Right forelimb (tissue), 1 donor: ENCODE measurements around the gene HEXD.
"Not testable (repeated sequence)": the region's sequence is repeated elsewhere in the genome, so short reads cannot be mapped to it uniquely, and the experiment has no call there.

Source experiments
- DNase-seq: peaks from one replicate; pipeline ENCODE4 v3.0.0-alpha.2; 2018

HEXD gene

DNA sequence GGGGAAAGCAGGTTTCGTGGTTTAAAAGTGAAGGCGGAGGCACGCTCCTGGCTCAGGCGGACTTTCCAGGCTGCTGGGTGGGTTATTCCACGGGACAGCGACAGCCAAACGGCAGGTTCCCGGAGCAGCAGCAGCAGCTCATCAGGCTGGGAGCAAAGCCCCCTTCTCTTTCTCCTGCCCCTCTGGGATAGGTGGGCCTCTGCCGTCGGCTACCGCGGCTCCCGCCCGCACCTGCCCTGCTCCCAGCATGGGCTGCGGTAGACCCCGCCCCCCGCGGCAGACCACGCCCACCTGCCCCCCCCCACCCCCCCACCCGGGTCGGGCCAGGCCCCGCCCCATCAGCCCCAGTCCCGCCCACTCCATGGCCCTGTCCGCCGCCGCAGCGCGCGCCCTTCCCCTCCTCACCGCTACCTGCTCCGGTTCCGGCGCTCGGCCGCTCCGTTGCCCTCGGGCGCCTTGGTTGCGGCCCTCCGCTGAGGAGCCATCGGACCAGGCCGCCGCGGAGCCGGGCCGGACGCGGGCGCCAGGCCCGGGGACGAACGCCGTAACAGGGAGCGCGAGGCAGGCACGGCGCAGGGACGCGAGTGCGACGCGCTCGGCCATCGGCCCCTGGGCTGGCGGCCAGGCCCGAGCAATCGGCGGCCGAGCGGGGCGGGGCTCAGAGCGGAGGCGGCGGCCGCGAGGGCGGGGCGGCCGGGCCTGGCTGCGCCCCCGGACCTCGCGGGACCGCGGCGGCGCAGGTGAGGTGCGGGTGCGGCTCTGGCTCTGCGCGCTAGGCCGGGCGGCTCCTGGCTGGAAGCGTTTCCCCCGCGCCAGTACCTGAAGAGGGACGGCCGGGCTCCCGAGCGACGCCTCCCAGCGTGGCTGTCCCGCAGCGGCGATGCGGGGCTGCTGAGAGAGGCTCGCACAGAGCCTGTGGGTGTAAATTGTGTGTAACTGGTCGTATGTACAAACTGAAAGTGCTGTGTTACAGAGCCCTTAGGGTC is at the start of gene HEXD, which contains the start of gene OGFOD3:
HEXD (plus strand) TSS at position 347 of the 986 bp plus-strand sequence. CDS start 1,453 bp downstream, outside the sequence.
OGFOD3 (minus strand) TSS at position 586 of the 986 bp plus-strand sequence; CDS start at position 485, 101 bp downstream.
- DNase-seq, result peak; percentile 93

DNA sequence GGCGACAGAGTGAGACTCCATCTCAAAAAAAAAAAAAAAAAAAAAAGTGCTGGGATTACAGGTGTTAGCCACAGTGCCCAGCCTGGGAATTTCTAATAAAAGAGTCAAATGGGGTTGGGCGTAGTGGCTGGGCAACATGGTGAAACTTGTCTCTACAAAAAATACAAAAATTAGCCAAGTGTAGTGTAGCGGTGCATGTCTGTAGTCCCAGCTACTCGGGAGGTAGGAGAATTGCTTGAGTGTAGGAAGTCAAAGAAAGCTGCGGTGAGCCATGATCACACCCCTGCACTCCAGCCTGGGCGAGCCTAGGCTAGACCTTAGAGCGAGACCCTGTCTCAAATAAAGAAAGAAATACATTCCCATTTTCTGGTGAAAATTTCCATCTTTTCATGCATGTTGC is 48.9 kb upstream of the HEXD start:
- no peak for DNase-seq

DNA sequence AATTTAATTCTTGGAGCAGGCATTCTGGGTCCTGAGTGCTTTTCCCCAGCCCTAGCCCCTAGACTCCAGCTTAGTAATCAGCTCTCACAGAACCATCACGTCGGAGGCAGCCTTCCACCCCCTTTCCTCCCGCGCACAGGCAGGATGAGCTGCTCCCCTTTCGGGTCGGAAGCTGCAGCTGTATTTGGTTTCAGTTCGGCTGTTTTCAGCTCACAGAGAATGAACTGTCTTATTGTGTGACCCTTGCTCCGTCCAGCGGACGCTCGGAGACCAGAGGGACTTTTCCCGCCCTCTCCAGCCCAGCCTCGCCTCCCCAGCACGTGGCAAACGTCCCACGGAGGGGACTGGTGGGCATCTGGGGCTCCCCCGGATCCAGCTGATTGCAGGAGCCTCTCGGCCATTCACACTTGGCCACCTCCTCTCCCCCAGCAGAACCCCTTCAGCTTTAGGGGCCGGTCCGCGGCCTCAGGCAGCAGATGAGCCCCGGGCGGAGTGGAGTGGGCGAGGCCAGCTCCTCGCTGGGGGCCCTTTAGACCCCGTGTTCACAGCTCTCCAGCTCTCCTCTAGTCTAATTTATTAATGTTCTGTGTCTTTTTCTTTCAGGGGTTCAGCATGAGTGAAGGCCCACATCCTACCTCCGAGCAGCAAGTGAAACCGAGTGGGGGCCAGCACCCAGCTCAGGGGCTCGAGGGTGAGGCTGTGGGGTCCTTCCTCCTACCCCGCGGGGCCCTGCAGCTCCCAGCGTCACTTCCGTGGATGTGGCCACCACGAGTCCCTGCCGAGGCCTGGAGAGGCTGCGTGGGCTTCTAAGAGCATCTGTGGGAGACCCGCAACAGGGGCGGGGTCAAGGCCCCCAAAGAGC is 47.4 kb upstream of the HEXD start:
- no peak for DNase-seq

DNA sequence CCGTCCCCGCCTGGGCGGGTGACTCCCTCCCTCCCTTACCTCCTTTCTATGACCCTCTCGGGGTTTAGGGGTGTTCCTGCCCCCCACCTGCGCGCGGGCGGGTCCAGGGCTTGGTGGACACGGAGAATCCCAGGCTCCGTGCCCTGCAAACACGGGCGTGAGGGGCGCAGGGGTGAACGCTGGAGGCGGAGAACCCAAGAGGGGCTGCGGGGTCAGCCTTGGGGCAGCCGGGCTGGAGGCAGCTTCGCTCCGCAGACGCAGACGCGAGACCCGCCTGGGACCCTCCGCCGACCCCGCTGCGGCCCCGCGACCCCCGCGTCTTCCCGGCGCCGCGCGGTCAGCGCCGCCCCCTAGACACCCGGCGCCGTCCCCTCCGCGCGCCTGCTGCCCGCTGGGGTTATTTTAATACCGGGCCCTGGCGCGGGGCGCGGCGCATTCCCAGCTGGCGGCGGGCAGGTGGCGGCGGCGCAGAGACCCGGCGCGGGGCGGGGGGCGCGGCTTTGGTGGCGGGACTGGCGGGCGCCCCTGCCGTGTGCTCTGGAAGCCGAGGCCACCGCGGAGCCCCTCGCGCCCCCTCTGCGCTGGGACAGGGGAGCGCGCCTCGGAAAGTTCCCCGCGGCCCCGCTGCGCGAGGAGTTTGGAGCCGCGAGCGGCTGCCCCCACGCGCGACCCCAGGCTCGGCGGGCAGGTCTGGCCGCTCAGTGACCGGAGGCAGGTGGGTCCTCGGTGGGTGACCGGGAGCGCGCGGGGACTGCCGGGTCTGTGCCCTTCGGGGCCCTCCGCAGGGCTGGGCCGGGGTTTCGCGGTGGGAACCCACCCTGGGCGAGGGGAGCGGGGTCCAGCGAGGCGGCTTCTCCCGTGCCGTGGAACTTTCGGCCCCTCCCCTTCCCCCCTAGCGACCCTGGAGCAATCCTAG is 46.6 kb upstream of the HEXD start, which contains the start of gene UTS2R:
UTS2R (plus strand) TSS at position 433 of the 916 bp plus-strand sequence. CDS start 2,560 bp downstream, outside the sequence.
- no peak for DNase-seq

DNA sequence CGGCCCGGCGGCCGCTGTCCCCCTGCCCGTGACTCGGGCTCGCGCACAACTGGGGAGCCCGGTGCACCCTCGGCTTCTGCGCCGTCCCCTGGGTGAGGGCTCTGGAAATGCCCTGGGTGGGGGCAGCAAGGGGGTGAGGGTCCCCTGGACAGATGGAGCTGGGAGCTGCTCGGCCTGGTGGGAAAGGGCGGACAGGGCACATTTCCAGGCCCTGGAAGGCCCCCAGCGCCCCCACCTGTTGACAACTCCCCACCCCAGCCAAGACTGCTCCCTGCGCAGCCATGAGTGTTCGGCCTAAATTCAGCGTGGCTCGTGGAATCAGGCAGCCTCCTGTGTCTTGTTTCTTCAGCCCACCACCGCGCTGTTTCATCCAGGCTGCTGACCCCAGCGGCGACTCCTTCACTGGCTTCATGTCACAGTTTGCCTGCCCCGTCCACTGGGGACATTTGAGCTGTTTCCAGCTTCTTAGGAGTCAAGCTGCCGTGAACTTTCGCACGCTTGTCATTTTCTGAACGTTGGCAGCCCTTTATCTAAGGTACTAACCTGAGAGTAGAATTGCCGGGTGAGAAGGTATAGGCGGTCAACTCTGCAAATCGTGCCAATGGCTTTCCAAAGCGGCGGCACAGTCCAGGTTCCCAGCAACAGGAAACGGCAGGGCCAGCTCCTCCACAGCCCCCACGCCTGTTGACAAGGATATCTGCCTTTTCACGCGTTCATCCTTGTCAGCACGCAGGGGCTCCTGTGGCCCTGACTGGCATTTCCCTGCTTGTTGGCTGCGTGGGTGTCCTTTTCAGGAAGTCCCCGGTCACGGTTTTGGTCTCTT is 45.7 kb upstream of the HEXD start:
- no peak for DNase-seq

DNA sequence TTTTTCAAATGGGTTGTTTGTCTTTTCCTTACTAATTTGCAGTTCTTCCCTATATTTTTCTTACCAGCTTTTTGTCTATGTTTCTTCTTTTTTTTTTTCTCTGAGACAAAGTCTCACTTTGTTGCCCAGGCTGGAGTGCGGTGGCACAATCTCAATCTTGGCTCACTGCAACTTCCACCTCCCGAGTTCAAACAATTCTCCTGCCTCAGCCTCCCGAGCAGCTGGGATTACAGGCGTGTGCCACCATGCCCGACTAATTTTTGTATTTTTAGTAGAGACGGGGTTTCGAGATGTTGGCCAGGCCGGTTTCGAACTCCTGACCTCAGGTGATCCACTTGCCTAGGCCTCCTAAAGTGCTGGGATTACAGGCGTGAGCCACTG is 45.1 kb upstream of the HEXD start:
- not testable (repeated sequence) for DNase-seq

DNA sequence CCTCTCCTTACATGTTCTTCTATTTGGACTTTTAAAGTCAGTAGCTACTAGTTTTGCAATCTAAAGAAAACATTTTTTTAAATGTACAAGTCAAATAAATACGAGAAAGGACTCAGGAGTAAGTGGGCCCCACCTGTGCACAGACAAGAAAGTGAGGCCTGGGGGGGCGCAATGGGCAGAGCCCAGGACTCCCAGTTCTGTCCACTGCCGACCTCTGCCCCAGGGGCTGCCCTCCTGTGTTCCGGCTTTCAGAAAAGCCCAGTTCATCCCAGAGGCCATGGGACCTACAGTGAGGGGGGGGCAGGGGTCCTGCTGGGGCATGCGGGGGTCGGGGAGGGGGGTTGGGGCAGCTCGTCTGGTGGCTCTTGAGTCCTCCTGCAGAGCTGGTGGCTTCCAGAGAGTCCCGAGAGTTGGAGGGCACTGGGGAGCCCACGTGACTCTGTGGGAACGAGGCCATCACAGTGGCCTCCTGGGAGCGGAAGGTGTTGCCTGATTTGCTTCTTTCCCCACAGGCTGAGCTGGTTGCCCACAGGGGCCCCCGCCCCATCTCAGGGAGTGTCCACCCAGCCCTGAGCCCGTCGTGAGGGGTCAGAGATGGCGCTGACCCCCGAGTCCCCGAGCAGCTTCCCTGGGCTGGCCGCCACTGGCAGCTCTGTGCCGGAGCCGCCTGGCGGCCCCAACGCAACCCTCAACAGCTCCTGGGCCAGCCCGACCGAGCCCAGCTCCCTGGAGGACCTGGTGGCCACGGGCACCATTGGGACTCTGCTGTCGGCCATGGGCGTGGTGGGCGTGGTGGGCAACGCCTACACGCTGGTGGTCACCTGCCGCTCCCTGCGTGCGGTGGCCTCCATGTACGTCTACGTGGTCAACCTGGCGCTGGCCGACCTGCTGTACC is 44.2 kb upstream of the HEXD start:
- DNase-seq, result no peak

DNA sequence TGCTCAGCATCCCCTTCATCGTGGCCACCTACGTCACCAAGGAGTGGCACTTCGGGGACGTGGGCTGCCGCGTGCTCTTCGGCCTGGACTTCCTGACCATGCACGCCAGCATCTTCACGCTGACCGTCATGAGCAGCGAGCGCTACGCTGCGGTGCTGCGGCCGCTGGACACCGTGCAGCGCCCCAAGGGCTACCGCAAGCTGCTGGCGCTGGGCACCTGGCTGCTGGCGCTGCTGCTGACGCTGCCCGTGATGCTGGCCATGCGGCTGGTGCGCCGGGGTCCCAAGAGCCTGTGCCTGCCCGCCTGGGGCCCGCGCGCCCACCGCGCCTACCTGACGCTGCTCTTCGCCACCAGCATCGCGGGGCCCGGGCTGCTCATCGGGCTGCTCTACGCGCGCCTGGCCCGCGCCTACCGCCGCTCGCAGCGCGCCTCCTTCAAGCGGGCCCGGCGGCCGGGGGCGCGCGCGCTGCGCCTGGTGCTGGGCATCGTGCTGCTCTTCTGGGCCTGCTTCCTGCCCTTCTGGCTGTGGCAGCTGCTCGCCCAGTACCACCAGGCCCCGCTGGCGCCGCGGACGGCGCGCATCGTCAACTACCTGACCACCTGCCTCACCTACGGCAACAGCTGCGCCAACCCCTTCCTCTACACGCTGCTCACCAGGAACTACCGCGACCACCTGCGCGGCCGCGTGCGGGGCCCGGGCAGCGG is 43.4 kb upstream of the HEXD start:
- DNase-seq, result no peak

DNA sequence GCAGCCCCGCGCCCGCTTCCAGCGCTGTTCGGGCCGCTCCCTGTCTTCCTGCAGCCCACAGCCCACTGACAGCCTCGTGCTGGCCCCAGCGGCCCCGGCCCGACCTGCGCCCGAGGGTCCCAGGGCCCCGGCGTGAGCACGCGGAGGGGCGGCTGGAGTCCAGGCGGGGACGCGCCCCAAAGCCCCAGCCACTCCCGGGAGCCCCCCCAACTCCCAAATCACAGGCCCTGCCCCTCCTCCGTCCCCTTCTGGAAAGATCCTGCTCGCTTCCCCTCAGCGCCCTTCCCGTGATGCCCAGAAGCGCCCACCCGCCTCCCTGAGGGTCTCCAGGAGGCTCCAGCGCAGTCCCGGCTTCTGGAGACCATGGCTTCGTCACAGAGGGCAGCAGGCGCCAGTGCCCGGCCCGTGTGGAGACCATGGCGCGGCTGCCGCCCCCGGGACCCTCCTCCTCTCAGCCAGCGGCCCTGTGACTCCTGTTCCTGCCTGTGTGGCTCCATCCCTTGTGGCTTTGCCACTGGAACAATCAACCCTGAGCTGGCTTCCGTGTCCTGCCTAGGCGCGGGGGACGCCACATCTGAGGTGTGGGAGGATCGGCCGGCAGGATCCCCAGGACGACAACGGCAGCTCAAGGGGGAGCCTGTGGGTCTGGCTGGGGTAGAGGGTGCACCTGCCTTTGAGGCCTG is 42.6 kb upstream of the HEXD start:
- DNase-seq, result no peak

DNA sequence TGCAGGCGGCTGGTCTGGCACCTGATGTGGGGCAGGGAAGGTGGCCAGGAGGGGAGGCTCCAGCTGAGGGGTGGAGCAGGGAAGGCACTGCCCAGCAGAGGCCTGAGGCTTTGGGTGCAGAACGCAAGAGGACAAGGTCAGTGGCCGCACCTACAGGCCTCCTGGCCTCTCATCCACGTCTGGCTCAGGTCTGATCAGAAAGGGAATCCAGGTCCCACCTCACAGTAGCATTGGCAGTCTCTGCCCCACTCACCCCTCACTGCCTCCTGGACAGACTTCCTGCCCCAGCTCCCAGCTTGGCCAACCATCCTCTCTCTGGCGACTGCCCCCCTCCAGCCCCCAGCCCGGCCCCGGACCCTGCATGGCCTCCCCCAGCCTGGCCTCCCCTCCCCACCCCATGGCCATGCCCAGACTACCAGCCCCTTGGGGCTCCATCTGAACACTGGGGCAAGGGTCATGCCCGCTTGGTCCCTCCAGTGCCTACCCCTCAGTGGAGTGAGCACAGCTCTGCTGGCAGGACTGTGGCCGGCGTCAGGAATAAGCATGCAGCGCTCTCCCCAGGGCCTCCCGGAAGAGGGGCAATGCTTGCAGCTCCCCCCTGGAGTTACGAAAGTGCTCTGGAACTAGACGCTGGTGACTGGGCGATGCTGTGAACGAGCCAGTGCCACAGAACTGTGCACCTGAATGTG is 42.0 kb upstream of the HEXD start:
- DNase-seq, result no peak

DNA sequence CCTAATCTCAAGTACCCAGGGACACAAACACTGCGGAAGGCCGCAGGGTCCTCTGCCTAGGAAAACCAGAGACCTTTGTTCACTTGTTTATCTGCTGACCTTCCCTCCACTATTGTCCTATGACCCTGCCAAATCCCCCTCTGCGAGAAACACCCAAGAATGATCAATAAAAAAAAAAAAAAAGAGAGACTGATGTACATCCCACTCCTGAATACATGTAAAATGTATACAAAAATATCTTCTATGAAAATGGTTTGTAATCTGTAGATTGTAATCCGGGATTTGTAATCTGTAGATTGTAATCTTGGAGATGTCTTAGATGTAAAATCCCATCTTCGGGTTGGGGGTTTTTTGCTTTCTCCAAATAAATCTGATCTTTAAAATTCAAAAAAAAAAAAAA is 40.9 kb upstream of the HEXD start:
- not testable (repeated sequence) for DNase-seq

DNA sequence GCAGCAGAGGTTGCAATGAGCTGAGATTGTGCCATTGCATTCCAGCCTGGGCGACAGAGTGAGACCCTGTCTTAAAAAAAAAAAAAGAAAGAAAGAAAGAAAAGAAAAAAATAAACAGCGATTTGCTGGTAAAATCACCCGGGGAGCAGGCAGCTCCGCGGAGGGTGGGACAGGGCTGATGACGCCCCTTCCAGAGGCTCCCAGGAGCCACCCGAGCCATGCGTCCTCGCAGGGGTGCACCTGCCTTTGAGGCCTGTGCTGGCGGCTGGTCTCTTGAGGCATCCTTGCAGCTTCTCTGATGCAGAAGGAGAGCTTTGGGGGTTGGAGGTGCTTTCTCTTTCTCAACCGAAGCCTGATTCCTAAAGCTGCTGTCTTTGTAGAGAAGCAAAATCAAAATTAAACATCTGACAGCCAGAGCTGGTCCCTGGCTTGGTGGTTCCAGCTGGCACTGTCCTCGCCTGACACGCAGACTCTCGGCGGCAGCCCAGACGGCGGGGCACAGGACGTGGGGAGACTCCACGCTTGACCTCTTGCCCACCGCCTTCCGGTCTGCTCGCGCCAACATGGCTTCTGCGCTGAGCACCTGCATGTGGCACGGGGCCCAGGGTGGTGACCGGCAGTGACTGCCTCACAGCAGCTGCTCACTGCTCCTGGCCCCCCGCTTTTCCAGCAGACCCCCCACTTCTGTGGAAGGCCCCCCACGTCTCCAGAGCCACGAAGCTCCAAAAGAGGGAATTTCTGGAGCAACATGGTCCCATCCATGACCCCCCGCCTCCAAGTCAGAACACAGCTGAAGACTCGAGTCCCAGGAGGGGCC is 40.0 kb upstream of the HEXD start:
- no peak for DNase-seq

DNA sequence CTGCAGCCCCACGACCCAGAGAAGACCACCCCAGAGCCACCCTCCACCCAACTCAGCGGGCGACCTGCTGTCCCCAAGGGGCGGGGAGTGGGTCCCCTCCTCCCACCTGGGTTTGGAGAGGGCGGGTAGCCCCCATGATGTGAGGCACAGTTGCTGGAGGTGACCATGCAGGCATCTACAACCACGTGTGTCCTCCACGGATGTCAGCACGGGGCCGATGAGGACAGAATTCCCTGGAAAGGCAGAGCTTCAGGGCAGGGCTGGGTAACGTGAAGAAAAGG is 39.5 kb upstream of the HEXD start:
- no peak for DNase-seq

DNA sequence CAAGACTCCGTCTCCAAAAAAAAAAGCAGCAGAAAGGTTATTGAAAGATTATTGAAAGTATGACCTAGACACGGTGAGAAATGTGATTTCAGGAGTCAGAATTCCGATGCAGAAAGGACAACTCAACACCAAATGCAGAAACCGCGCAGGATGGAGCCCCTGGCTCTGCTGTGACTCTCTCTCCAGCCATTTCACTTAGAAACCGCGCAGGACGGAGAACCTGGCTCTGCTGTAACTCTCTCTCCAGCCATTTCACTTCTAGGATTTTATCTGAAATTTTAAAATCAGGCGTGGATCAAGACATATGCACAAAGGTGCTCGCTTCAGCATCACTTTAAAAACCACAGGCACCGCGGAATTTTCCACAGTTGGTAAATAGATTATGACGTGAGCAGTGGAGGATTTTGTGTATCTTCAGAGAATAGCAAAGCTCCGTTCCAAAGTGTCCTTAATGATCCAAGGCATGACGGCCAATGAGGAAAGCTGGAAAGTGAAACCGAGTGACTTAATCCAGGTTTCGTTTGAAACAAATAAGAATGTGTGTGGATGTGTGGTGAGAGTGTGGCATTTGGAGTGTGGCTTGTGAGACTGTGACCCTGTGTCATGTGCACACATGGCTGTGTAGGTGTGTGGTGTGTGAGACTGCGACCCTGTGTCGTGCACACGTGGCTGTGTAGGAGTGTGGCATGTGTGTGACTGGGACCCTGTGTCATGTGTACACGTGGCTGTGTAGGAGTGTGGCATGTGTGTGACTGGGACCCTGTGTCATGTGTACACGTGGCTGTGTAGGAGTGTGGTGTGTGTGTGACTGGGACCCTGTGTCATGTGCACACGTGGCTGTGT is 37.1 kb upstream of the HEXD start:
- no peak for DNase-seq

DNA sequence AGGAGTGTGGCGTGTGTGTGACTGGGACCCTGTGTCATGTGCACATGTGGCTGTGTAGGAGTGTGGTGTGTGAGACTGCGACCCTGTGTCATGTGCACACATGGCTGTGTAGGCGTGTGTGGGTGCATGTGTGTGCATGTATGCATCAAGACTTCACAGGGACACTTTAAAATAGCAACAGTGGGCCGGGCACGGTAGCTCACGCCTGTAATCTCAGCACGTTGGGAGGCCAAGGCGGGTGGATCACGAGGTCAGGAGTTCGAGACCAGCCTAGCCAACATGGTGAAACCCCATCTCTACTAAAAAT is 36.5 kb upstream of the HEXD start:
- DNase-seq, result not testable (repeated sequence)

DNA sequence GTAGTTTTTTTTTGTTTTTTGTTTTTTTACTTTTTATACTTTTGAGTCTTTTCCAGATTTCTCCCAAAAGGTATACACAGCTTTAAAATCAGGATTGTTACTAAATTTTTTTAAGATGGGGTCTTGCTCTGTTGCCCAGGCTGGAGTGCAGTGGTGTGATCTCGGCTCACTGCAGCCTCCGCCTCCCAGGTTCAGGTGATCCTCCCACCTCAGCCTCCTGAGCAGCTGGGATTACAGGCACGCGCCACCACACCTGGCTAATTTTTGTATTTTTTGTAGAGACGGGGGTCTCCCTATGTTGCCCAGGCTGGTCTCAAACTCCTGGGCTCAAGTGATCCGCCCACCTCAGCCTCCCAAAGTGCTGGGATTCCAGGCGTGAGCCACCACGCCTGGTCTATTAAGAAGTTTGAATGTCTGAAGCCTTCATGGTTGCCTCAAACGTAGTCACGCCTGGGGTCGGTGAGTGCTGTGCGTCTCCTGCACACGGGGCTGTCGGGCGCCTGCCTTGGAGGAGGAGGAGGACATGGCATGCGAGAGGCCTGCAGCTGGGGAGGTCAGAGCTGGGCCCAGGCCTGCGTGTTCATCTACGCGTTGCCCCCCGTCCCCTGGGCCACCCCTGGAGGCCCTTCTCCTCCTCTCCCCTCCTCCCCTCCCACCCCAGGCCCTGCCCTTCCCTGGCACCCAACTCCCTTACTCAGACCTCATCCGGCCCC is 35.8 kb upstream of the HEXD start:
- not testable (repeated sequence) for DNase-seq
